Measurements from ENCODE around the gene DTNBP1. TPM values are rescaled to one million over a fixed set of nuclear protein-coding genes. Genes with fewer than 3 reads are reported as not detected.

DTNBP1 gene
- total and polyA plus RNA-seq, 2 of the 8 experiments (the other 6 are each of a cell fraction or from before 2014, with no cell fraction given): 13.5 to 22.1 TPM

DNA sequence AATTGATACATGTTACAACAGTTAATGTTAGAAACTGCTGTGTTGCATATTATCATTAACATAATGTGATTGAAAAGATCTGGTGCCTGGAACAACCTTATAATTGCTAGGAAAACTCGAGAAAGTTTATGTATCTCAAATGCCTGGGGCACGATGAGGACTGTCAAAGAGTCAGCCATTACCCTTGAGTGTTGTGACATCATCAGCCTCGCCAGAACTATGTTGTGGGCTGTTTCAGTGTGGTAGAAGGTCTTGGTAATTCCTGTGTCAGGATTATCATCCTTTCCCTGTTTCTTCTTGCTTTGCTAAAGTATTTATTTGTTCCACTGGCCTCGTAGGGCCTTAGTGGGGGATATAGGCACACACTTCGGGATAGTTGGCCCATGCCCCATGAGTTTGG lies 185.1 kb downstream of the DTNBP1 start (continued):
- TF ChIP-seq, protein P1, sequence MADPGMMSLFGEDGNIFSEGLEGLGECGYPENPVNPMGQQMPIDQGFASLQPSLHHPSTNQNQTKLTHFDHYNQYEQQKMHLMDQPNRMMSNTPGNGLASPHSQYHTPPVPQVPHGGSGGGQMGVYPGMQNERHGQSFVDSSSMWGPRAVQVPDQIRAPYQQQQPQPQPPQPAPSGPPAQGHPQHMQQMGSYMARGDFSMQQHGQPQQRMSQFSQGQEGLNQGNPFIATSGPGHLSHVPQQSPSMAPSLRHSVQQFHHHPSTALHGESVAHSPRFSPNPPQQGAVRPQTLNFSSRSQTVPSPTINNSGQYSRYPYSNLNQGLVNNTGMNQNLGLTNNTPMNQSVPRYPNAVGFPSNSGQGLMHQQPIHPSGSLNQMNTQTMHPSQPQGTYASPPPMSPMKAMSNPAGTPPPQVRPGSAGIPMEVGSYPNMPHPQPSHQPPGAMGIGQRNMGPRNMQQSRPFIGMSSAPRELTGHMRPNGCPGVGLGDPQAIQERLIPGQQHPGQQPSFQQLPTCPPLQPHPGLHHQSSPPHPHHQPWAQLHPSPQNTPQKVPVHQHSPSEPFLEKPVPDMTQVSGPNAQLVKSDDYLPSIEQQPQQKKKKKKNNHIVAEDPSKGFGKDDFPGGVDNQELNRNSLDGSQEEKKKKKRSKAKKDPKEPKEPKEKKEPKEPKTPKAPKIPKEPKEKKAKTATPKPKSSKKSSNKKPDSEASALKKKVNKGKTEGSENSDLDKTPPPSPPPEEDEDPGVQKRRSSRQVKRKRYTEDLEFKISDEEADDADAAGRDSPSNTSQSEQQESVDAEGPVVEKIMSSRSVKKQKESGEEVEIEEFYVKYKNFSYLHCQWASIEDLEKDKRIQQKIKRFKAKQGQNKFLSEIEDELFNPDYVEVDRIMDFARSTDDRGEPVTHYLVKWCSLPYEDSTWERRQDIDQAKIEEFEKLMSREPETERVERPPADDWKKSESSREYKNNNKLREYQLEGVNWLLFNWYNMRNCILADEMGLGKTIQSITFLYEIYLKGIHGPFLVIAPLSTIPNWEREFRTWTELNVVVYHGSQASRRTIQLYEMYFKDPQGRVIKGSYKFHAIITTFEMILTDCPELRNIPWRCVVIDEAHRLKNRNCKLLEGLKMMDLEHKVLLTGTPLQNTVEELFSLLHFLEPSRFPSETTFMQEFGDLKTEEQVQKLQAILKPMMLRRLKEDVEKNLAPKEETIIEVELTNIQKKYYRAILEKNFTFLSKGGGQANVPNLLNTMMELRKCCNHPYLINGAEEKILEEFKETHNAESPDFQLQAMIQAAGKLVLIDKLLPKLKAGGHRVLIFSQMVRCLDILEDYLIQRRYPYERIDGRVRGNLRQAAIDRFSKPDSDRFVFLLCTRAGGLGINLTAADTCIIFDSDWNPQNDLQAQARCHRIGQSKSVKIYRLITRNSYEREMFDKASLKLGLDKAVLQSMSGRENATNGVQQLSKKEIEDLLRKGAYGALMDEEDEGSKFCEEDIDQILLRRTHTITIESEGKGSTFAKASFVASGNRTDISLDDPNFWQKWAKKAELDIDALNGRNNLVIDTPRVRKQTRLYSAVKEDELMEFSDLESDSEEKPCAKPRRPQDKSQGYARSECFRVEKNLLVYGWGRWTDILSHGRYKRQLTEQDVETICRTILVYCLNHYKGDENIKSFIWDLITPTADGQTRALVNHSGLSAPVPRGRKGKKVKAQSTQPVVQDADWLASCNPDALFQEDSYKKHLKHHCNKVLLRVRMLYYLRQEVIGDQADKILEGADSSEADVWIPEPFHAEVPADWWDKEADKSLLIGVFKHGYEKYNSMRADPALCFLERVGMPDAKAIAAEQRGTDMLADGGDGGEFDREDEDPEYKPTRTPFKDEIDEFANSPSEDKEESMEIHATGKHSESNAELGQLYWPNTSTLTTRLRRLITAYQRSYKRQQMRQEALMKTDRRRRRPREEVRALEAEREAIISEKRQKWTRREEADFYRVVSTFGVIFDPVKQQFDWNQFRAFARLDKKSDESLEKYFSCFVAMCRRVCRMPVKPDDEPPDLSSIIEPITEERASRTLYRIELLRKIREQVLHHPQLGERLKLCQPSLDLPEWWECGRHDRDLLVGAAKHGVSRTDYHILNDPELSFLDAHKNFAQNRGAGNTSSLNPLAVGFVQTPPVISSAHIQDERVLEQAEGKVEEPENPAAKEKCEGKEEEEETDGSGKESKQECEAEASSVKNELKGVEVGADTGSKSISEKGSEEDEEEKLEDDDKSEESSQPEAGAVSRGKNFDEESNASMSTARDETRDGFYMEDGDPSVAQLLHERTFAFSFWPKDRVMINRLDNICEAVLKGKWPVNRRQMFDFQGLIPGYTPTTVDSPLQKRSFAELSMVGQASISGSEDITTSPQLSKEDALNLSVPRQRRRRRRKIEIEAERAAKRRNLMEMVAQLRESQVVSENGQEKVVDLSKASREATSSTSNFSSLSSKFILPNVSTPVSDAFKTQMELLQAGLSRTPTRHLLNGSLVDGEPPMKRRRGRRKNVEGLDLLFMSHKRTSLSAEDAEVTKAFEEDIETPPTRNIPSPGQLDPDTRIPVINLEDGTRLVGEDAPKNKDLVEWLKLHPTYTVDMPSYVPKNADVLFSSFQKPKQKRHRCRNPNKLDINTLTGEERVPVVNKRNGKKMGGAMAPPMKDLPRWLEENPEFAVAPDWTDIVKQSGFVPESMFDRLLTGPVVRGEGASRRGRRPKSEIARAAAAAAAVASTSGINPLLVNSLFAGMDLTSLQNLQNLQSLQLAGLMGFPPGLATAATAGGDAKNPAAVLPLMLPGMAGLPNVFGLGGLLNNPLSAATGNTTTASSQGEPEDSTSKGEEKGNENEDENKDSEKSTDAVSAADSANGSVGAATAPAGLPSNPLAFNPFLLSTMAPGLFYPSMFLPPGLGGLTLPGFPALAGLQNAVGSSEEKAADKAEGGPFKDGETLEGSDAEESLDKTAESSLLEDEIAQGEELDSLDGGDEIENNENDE (IDR thresholded peaks at IDR 0.05; ENCODE audit: insufficient replicate concordance, low read length): no peak
- TF ChIP-seq SRF (IDR thresholded peaks at IDR 0.05; ENCODE audit: low read depth, low read length): no peak
- no peak for TF ChIP-seq TAF1 (IDR thresholded peaks at IDR 0.05; ENCODE audit: low read depth, low read length)
- TF ChIP-seq RXRA (IDR thresholded peaks at IDR 0.05; ENCODE audit: insufficient read depth, low read depth, low read length): no peak
- TF ChIP-seq MAX (IDR thresholded peaks at IDR 0.05): no peak
- TF ChIP-seq ASH2L (IDR thresholded peaks at IDR 0.05; ENCODE audit: low read length): no peak
- no peak for TF ChIP-seq SIRT6 (IDR thresholded peaks at IDR 0.05; ENCODE audit: low read length)
- no peak for TF ChIP-seq GABPA (IDR thresholded peaks at IDR 0.05; ENCODE audit: borderline replicate concordance, insufficient read depth, low read length)
- no peak for TF ChIP-seq KDM1A (IDR thresholded peaks at IDR 0.05; ENCODE audit: borderline replicate concordance, low read length)
- TF ChIP-seq SAP30 (IDR thresholded peaks at IDR 0.05; ENCODE audit: insufficient read depth, insufficient replicate concordance, low read length): no peak
- no peak for TF ChIP-seq RNF2 (IDR thresholded peaks at IDR 0.05; ENCODE audit: borderline replicate concordance, low read depth, low read length, missing control alignments, poor library complexity, severe bottlenecking)
